T-helper 1 cell treated with Interleukin-12 subunit alpha and Interleukin-12 subunit beta and Interleukin-4 antibody, amounts not matched to agents 30 μg/mL and 1 μg/mL, for 36 hours (primary cell): ENCODE results near the gene SRGAP1.

Source experiments
- H3K27ac Mint-ChIP-seq: one replicate; pipeline ENCODE4 v1.8.0; 2021; ENCODE audit warnings: mild to moderate bottlenecking, mixed read lengths
- H3K27me3 Mint-ChIP-seq: one replicate; pipeline ENCODE4 v1.8.0; 2021; ENCODE audit warnings: low read depth, mixed read lengths
- H3K36me3 Mint-ChIP-seq: one replicate; pipeline ENCODE4 v1.8.0; 2021; ENCODE audit warnings: low read depth, mixed read lengths
- H3K4me1 Mint-ChIP-seq: one replicate; pipeline ENCODE4 v1.8.0; 2021; ENCODE audit warnings: low read depth, mixed read lengths
- H3K4me3 Mint-ChIP-seq: one replicate; pipeline ENCODE4 v1.8.0; 2021; ENCODE audit warnings: mild to moderate bottlenecking, moderate library complexity, mixed read lengths
- H3K9me3 Mint-ChIP-seq: one replicate; pipeline ENCODE4 v1.8.0; 2021; ENCODE audit warnings: mixed read lengths

The SRGAP1 gene

DNA sequence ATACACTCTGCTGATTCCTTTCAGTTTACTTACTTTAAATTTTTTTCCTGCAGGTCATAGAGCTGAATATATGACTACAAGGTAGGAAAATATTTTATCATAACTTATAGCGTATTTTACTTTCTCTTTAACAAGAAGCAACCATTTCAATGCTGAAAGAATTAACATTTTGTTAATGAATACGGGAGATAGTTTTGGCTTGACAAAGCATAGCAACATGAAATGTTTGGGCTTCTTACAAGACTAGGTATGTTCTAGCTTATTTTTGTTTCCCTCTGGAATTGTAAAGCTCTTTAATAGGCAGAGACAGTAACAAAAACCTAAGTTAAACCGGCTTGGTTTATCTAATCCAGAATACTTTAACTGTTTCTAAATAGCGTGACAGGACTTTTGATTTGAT, 242.4 kb downstream of the SRGAP1 start:
- Mint-ChIP-seq H3K4me3 (no peak overlapping the region), H3K9me3 (no peaks in the 10 kb centered on the region), H3K27ac (no peak overlapping the region), H3K27me3 (no peaks in the 10 kb centered on the region), H3K4me1 (no peaks in the 10 kb centered on the region), H3K36me3 (no peaks in the 10 kb centered on the region)

DNA sequence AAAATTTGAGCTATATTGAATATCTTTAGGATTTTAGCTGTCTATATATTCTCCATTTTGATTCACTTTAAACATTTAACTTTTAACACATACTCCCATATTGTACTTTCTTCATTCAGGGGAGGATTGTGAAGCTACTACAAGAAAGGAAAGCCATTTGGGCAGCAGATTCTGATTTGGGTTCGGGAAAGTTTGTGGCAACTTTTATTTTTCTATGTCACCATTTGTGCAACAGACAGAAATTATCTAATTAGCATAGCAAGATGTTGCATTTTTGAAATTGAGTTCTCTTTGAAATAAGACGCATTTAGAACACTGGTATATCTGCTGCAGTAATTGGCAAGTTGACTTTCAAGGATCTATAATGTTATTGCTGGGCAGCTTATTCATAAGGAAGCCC, 243.3 kb downstream of the SRGAP1 start:
- Mint-ChIP-seq H3K27me3 (no peaks in the 10 kb centered on the region), H3K27ac (no peak overlapping the region), H3K36me3 (no peaks in the 10 kb centered on the region), H3K9me3 (no peaks in the 10 kb centered on the region), H3K4me3 (no peak overlapping the region), H3K4me1 (no peaks in the 10 kb centered on the region)

DNA sequence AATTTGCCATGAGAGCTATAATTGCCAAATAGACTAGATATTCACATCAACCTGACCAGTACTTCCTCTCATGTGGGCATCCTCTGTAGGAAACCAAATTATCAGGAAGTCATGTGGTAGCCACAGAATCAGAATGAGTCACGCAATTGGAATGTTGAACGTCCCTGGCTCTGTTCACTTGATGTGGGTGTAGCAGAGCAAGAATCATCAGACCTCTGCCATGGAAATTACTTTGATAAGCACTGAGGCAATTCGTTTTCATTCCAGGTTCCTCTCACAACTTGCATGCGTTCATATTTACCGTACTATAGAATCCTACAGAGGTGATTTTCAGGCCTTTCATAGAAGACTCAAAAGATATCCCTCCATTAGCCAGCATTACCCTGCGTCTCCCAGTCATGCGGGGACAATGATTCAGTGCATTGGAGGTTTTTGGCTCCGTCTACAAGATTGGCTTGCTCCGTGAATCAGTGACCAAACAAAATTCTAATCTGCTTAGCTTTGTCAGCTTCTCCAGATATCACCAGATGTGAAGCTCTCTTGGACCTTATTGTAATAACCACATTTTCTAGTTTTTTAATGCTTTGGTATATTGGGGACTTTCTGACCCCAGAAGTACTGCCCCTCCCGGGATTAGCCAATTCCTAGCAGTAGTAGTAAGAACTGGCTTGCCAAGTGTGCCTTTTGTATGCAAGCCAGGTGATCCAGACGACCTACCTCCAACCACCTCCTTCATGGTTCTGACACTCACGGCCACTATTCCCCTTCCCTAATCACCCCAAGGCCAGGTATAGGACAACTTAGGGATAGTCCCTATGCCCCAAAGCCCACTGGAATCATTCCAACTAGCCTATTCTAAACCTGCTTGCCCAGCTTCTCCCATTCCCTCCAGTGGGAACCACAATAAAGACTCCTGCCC, 244.2 kb downstream of the SRGAP1 start:
- H3K4me1 Mint-ChIP-seq: no peaks in the 10 kb centered on the region
- H3K27ac Mint-ChIP-seq: no peak overlapping the region
- H3K27me3 Mint-ChIP-seq: no peaks in the 10 kb centered on the region
- H3K36me3 Mint-ChIP-seq: no peaks in the 10 kb centered on the region
- no peaks in the 10 kb centered on the region for H3K9me3 Mint-ChIP-seq
- H3K4me3 Mint-ChIP-seq: no peak overlapping the region

DNA sequence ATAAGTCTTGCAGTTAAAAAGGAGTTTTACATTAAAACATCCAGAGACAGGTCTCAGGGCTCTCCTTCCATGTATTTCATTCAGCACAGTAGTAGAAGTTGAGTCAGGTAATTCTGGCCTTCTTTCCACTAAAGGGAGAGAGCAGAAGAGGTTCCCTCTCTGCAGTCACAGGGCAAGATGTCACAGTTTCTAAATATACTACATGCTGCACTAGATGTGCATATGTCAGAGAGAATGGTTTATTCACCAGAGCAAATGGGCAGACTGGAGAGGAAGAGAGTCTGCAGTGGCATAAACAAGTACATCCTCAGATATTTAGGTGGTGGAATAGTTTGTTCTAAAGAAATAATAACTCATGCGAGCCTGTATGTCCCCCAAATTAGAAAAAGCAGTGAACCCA, 245.5 kb downstream of the SRGAP1 start:
- Mint-ChIP-seq H3K27me3 (no peaks in the 10 kb centered on the region), H3K4me1 (no peaks in the 10 kb centered on the region), H3K4me3 (no peak overlapping the region), H3K9me3 (no peaks in the 10 kb centered on the region), H3K36me3 (no peaks in the 10 kb centered on the region), H3K27ac (no peak overlapping the region)

DNA sequence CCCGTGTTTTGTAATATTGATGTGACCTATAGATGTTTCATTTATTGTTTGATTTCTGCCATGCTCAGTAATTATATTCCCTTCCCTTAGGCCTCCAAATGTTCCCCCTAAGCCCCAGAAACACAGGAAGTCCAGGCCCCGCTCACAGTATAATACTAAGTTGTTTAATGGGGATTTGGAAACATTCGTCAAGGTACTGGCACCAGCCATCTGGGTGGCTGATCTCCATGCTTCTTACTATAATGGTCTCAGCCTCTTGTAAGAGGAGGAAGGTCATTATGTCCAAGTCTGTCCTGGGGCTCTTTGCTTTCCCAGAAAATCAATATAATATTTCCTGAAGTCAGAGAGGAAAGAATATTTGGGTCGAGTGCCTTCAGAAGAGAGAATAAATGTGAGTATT, 246.7 kb downstream of the SRGAP1 start:
- no peak overlapping the region for H3K4me3 Mint-ChIP-seq
- no peaks in the 10 kb centered on the region for H3K4me1 Mint-ChIP-seq
- no peak overlapping the region for H3K27ac Mint-ChIP-seq
- H3K36me3 Mint-ChIP-seq: no peaks in the 10 kb centered on the region
- no peaks in the 10 kb centered on the region for H3K9me3 Mint-ChIP-seq
- no peaks in the 10 kb centered on the region for H3K27me3 Mint-ChIP-seq

DNA sequence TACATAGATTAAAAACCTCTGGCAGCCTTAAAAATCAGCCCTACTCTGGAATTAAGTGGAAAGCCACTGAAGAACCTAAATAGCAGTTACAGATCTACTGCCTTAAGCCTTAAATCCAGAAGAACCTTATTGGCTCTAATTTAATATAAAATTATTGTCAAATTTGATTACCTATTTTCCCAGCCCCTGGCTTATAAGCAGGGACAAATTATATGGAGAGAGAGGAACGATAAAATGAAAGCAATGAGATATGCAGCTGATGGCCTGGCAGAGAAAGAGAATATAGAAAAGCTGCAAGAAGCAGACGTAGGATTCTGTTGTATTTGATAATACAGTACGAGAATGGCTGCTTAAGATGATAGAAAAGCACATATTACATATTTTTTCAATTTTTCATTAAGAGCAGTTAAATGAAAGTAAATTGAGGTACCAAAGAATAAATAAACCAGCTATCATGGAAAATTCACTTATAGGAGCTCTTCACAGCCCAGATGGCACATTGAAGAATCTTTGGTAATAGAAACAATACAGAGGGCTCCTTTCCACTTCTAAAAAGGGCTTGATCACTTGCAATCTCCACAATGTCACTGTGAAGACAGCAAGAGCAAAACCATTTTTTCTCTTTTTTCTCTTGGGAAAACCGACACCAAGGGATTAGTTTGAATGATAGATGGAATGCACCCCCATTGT, 248.2 kb downstream of the SRGAP1 start:
- Mint-ChIP-seq H3K4me1 (no peaks in the 10 kb centered on the region), H3K27ac (no peak overlapping the region), H3K9me3 (no peaks in the 10 kb centered on the region), H3K27me3 (no peaks in the 10 kb centered on the region), H3K4me3 (no peak overlapping the region), H3K36me3 (no peaks in the 10 kb centered on the region)

DNA sequence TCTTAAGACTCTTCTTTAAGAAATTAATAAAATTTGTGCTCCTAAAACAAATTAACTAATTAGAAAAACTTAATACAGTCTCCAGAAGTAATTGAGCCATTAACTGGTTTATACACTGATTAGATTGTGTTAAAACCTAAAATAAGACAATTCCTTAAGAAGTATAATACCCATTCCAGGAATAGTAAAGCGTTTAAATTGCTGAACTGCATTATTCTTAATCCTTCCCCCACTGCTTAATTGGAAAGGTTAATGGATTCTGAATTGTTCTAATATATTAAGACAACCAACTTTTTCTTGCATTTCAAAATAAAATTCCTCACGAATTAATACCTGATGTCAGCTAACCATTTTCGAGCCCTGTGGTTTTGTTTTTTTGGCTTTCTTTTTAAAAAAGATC, 249.2 kb downstream of the SRGAP1 start:
- Mint-ChIP-seq H3K36me3 (no peaks in the 10 kb centered on the region), H3K4me3 (no peak overlapping the region), H3K9me3 (no peaks in the 10 kb centered on the region), H3K27me3 (no peaks in the 10 kb centered on the region), H3K4me1 (no peaks in the 10 kb centered on the region), H3K27ac (no peak overlapping the region)

DNA sequence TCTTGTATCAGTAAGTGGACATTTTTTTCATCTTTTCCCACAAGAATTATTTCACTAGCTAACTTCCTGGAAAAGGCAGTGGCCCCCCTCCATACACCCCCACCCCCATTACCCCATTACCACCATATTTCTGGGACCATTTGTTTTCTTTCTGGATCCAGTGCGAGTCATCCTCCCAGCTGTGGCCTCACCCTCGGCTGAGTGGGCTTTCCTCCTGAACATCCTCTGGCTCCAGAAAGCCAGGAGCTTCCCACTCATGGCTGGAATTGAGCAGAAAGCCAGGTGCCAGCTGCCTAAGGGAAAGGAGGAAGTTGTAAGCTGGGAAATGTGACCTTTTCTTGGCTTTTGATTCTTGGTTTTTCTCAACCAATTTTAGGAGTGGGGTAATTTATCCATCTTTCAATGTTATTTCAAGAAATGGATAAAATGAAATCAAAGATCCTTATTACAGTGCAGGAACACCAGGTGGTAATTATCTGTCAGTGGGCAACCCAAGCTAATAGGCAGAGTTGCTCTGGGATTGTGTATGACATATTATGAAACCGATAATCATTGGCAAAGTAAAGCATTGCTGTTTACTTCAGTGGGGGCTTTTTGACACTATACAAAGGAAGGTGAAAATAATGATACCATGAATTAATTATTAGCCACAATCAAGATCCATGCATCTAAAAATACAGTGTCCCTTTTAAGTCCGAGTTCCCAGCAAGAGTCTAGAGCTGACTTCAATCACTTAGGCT, 253.0 kb downstream of the SRGAP1 start:
- Mint-ChIP-seq H3K27me3 (no peaks in the 10 kb centered on the region), H3K36me3 (no peaks in the 10 kb centered on the region), H3K4me1 (no peaks in the 10 kb centered on the region), H3K4me3 (no peak overlapping the region), H3K9me3 (no peaks in the 10 kb centered on the region), H3K27ac (no peak overlapping the region)

DNA sequence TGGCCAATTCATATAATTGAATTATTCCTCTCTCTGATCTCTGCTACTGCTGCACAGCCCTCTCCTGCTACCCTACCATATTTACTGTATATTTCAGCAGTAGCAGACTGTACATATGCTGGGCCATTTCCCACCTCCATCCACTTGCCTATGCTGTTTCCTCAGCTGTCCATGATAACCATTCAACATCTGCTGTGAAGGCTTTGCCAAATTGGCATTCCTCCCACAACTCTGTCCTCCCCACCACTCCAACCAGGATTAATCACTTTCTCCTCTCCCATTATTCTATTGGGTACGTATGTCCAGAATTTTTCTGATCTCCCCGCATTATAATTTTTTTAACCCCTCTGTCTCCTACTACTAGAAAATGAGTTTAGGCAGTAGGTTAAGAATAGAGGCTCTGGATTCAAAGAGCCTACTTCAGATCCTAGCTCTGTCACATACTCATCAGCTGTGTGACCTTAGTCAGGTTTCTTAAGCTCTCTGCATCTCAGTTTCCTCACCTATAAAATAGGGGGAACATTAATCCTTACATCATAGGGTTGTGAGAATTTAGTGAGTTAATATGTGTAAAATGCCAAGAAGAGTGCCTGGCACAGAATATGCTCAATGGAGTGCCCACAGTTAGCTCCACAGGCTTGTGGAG, 254.3 kb downstream of the SRGAP1 start:
- no peak overlapping the region for H3K4me3 Mint-ChIP-seq
- no peaks in the 10 kb centered on the region for H3K36me3 Mint-ChIP-seq
- no peaks in the 10 kb centered on the region for H3K4me1 Mint-ChIP-seq
- H3K27ac Mint-ChIP-seq: no peak overlapping the region
- H3K27me3 Mint-ChIP-seq: no peaks in the 10 kb centered on the region
- H3K9me3 Mint-ChIP-seq: no peaks in the 10 kb centered on the region

DNA sequence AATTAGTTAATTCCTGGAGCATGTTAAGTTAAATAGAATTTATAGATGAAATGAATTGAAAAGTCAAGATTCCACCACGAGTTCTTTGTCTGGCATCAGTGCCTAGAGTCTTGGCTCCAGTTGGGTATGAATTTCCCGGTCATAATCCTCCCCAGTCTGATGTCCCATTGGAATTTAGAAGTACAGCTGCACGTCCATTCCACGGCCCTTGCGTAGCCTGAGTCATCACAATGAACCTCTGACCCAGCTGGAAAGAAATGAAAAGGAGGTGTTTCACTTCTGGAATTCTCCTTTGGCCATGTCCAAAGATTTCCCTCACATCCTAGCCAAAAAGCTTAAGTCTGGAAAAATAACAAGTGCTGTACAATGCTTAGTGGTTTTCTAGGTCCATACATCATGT, 254.9 kb downstream of the SRGAP1 start:
- H3K9me3 Mint-ChIP-seq: no peaks in the 10 kb centered on the region
- no peak overlapping the region for H3K4me3 Mint-ChIP-seq
- H3K4me1 Mint-ChIP-seq: no peaks in the 10 kb centered on the region
- H3K27ac Mint-ChIP-seq: no peak overlapping the region
- H3K36me3 Mint-ChIP-seq: no peaks in the 10 kb centered on the region
- H3K27me3 Mint-ChIP-seq: no peaks in the 10 kb centered on the region

DNA sequence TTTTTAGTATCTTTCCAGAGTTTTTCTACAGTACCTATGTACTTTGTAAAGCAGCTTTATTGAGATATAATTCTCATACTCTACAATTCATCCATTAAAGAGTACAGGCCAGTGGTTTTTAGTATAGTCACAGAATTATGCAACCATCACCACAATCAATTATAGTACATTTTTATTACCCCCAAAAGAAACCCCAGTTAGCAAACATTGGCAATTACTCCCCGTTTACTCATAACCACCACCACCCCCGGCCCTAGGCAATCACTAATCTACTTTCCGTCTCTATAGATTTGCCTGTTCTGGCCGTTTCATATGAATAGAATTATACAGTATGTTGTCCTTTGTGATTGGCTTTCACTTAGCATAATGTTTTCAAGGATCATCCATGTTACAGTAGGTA, 257.8 kb downstream of the SRGAP1 start:
- Mint-ChIP-seq H3K4me3 (no peak overlapping the region), H3K36me3 (no peaks in the 10 kb centered on the region), H3K27ac (no peak overlapping the region), H3K4me1 (no peaks in the 10 kb centered on the region), H3K9me3 (no peaks in the 10 kb centered on the region), H3K27me3 (peaks cover 3% of the 10 kb centered on the region)

DNA sequence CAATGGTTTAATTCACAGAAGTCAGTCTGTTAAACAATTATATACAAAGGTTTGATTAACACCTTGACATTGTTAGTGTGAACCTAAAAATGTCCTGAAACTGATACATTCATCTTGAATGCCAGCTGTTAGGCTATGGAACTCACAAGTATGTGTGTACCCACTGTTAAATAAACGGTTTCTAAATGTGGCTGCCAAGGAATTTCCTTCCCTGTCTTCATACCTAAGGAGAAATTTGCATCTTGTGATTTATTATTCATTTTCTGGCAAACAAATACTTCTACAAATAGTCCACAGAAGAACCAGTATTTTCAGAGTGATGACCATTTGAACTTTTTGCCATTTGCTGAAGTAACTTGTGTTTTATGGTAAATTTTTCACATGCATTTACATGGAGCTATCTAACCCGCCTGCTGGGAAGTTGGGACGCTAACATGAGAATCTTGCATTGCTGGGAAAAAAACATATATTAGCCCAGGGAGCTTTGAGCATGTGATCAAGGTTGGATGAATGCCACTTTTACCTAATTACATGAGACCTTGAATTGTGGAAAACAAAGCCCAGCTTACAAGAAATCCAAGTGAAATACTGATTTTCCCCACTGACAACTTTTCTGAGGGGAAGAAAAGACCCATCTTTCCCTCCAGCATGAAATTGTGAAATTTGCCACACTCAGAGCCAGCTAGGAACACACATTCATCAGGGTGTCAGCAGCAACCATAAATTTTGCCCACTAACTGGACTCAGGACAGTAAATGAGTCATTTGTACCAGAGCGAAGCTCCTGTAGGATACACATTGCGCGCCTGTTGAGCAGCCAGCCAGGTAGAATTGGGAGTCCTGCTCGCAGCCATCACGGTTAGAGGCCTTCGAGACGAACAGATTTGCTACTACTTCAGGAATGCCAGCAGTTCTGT, 259.6 kb downstream of the SRGAP1 start:
- H3K36me3 Mint-ChIP-seq: no peaks in the 10 kb centered on the region
- no peaks in the 10 kb centered on the region for H3K4me1 Mint-ChIP-seq
- peaks cover 3% of the 10 kb centered on the region for H3K27me3 Mint-ChIP-seq
- H3K9me3 Mint-ChIP-seq: no peaks in the 10 kb centered on the region
- no peak overlapping the region for H3K4me3 Mint-ChIP-seq
- no peak overlapping the region for H3K27ac Mint-ChIP-seq

DNA sequence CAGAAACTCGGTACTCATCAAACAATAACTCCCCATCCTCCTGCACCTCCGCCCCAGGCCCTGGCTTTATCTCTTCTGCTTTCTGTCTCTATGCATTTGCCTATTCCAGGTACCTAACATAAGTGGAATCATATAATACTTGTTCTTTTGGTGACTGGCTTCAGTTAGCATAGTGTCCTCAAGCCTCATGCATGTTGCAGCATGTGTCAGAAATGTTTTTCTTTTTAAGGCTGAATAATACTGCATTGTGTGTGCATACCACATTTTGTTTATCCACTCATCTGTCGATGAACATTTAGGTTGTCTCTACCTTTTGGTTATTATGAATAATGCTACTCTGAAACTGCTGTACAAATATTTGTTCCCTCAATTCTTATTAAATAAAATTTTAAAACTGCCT, 260.5 kb downstream of the SRGAP1 start:
- Mint-ChIP-seq H3K27ac (no peak overlapping the region), H3K4me1 (no peaks in the 10 kb centered on the region), H3K27me3 (peaks cover 3% of the 10 kb centered on the region), H3K9me3 (no peaks in the 10 kb centered on the region), H3K4me3 (no peak overlapping the region), H3K36me3 (no peaks in the 10 kb centered on the region)

DNA sequence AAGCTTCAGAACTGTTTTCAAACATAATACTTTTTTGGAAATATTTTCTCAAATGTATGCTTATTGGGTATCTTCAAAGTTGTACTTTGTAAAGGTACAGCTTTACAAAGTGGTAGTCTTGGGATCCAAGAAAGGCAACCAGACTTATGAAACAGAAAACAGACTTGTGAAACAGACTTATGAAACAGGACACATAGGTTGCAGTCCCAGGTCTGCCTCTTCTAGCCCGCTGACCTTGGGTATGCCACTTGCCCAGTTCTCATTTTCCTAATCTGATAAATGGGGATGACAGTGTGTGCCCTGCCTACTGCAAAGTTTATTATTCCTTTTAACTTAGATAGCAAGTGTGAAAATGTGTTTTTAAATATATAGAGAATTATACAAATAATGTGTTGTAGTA, 263.3 kb downstream of the SRGAP1 start:
- Mint-ChIP-seq H3K27ac (no peak overlapping the region), H3K36me3 (no peaks in the 10 kb centered on the region), H3K27me3 (peaks cover 6% of the 10 kb centered on the region), H3K4me3 (no peak overlapping the region), H3K4me1 (no peaks in the 10 kb centered on the region), H3K9me3 (no peaks in the 10 kb centered on the region)
